K562 (cell line): Measurements from ENCODE around the gene HELZ2. TPM values are rescaled to one million over a fixed set of nuclear protein-coding genes. Genes with fewer than 3 reads are reported as not detected.
A peak's percentile ranks its signal among the peaks of the same experiment; 100 is the strongest.

Experiments
- ATAC-seq: fragments of 200-7000 bp; cut with Tn5 transposase; 3 replicates; pipeline ENCODE4 v1.9.1; 2020; ENCODE audit warnings: moderate library complexity
- BruUV-seq: library from RNA; stranded (reverse); fragments of 400-500 nt; replicated peaks from 2 replicates; lab custom pipeline; 2021; lab: Mats Ljungman, UMichigan
- CTCF ChIA-PET: fragments of 300-600 bp; formaldehyde crosslinking; extraction: SDS; loops from one replicate; lab custom pipeline; 2021; ENCODE audit warnings: low intra/inter-chr PET ratio; lab: Yijun Ruan, JAX
- POLR2A ChIA-PET: fragments of 300-600, 350-650 bp; sonication (Branson Sonifier 250); formaldehyde crosslinking; extraction: SDS; loops from one replicate; lab custom pipeline; 2021; ENCODE audit warnings: antibody characterized with exemption, inconsistent platforms; lab: Yijun Ruan, JAX
- DNase-seq, 4 experiments: peaks; one replicate each; pipeline versions ENCODE4 v3.0.0 to v3.0.0-alpha.2; 2011 to 2018; ENCODE audit warnings: low spot score in 3 of 4, mixed read lengths in 3 of 4; ENCODE audit errors: extremely low read depth in 1 of 4
- FAIRE-seq: peaks from 2 replicates; lab custom pipeline; 2011; peaks lifted over from hg19 to GRCh38; lab: Jason Lieb, UNC
- H2AFZ ChIP-seq: 2 replicates; pipeline ENCODE4 v1.6.0; 2011; ENCODE audit warnings: low read depth, low read length, control low read depth, inconsistent platforms
- H3K27ac ChIP-seq: fragments of 200-600 bp; 3 replicates; pipeline ENCODE4 v1.8.0; 2011; ENCODE audit warnings: low read depth, mild to moderate bottlenecking, control low read depth, inconsistent platforms, low read length, moderate library complexity, mixed read lengths; ENCODE audit errors: extremely low read depth
- H3K27me3 ChIP-seq, 2 experiments: fragments of 300-600 bp in 1 of 2; 2 replicates in 1 of 2; 3 replicates in 1 of 2; pipeline versions ENCODE4 v1.6.0 to v1.8.0; 2011; ENCODE audit warnings: inconsistent platforms in 2 of 2, low read length in 2 of 2, mild to moderate bottlenecking in 1 of 2, mixed read lengths in 1 of 2, moderate library complexity in 1 of 2; ENCODE audit not compliant: control insufficient read depth in 2 of 2, insufficient read depth in 2 of 2
- H3K36me3 ChIP-seq: fragments of 300-600 bp; 3 replicates; pipeline ENCODE4 v1.8.0; 2011; ENCODE audit warnings: mild to moderate bottlenecking, low read length, inconsistent platforms; ENCODE audit not compliant: control insufficient read depth, insufficient read depth
- H3K4me1 ChIP-seq, 2 experiments: fragments of 200-600 bp in 1 of 2; replicated peaks in 1 of 2; 2 replicates in 1 of 2; 3 replicates in 1 of 2; pipeline versions ENCODE4 v1.5.1 to v1.8.0; 2011; ENCODE audit warnings: inconsistent platforms in 2 of 2, low read length in 2 of 2, mild to moderate bottlenecking in 1 of 2, mixed read lengths in 1 of 2, moderate library complexity in 1 of 2; ENCODE audit not compliant: control insufficient read depth in 2 of 2, insufficient read depth in 2 of 2
- H3K4me2 ChIP-seq: 2 replicates; pipeline ENCODE4 v1.6.1; 2011; ENCODE audit warnings: low read length, control low read depth, inconsistent platforms, mixed read lengths; ENCODE audit not compliant: insufficient read depth
- H3K4me3 ChIP-seq: fragments of 200-600 bp; sonication (generic), shearing (Covaris generic); 2 replicates; pipeline ENCODE4 v1.5.1; 2016; ENCODE audit warnings: control low read depth, inconsistent platforms
- H3K79me2 ChIP-seq: fragments of 200-600 bp; 3 replicates; pipeline ENCODE4 v1.8.0; 2011; ENCODE audit warnings: low read length, inconsistent platforms; ENCODE audit not compliant: control insufficient read depth, insufficient read depth
- H3K9ac ChIP-seq, 2 experiments: 2 replicates each; pipeline versions ENCODE4 v1.6.0 to v1.6.1; 2011; ENCODE audit warnings: low read depth in 2 of 2, low read length in 2 of 2, control low read depth in 1 of 2, inconsistent platforms in 1 of 2, mild to moderate bottlenecking in 1 of 2, mixed read lengths in 1 of 2; ENCODE audit not compliant: insufficient read depth in 1 of 2
- H3K9me1 ChIP-seq: one replicate; pipeline ENCODE4 v1.6.0; 2011; ENCODE audit warnings: inconsistent platforms, mild to moderate bottlenecking, low read length, moderate library complexity; ENCODE audit not compliant: control insufficient read depth, insufficient read depth
- H3K9me3 ChIP-seq: replicated peaks from 2 replicates; pipeline ENCODE4 v1.5.1; 2011; ENCODE audit warnings: low read depth, low read length, inconsistent platforms; ENCODE audit not compliant: control insufficient read depth, insufficient read depth
- H4K20me1 ChIP-seq: replicated peaks from 2 replicates; pipeline ENCODE4 v1.6.1; 2011; ENCODE audit warnings: low read length, inconsistent platforms, mixed read lengths; ENCODE audit not compliant: control insufficient read depth, insufficient read depth
- DIDO1 ChIP-seq: fragments of 450-650 bp; IDR thresholded peaks from 2 replicates; pipeline ENCODE4 v1.6.1; 2016; ENCODE audit warnings: low read depth, missing biosample characterization, missing genetic modification characterization
- GTF3C2 ChIP-seq: IDR thresholded peaks from 3 replicates; pipeline ENCODE4 v1.6.1; 2011; ENCODE audit warnings: borderline replicate concordance, mild to moderate bottlenecking, moderate library complexity; ENCODE audit not compliant: insufficient read length; ENCODE audit errors: extremely low read depth
- RBM34 ChIP-seq: fragments of 200-400 bp; formaldehyde crosslinking; IDR thresholded peaks from 2 replicates; pipeline ENCODE4 v1.6.1; 2018; ENCODE audit warnings: low read length, borderline replicate concordance; ENCODE audit not compliant: insufficient read depth
- WHSC1 ChIP-seq: IDR thresholded peaks from one replicate; pipeline ENCODE4 v1.6.1; 2012; ENCODE audit warnings: low read length, control low read depth, inconsistent platforms
- ZBED1 ChIP-seq: IDR thresholded peaks from 2 replicates; pipeline ENCODE4 v1.6.1; 2014
- ZBTB1 ChIP-seq: sonication (generic); formaldehyde crosslinking; IDR thresholded peaks from 2 replicates; pipeline ENCODE4 v1.8.1; 2023; ENCODE audit warnings: missing genetic modification reagents, low read depth, mild to moderate bottlenecking, borderline replicate concordance
- ZNF311 ChIP-seq: fragments of 250-450 bp; sonication (Bioruptor Pico); IDR thresholded peaks from 2 replicates; pipeline ENCODE4 v1.4.0; 2020; ENCODE audit warnings: mild to moderate bottlenecking, moderate library complexity
- ZNF431 ChIP-seq: sonication (generic); formaldehyde crosslinking; IDR thresholded peaks from 2 replicates; pipeline ENCODE4 v1.8.0; 2022; ENCODE audit warnings: mild to moderate bottlenecking, missing genetic modification reagents
- WGBS: fragments of 100-300 bp; shearing (Covaris generic); methylation state at CpG from one replicate; pipeline ENCODE4 v1.1.6; 2016; ENCODE audit warnings: low coverage, mixed read lengths; ENCODE audit not compliant: insufficient coverage; ENCODE audit errors: missing lambda C conversion rate; 5-methylcytosine and 5-hydroxymethylcytosine counted together
- in situ Hi-C: fragments of 300-500 bp; cut with MboI; formaldehyde crosslinking; loops from 4 replicates; pipeline ENCODE4 v1.15.0; 2018; ENCODE audit warnings: inconsistent platforms, mixed read lengths
- intact Hi-C: fragments of 100-400 bp; cut with micrococcal nuclease; formaldehyde crosslinking; loops from 2 replicates; pipeline ENCODE4 v1.14.2; 2022
- polyA plus RNA-seq, 8 experiments: library from polyadenylated mRNA; depleted of rRNA in 4 of 8; stranded (reverse) in 5 of 8; unstranded in 3 of 8; fragments of >200 nt; fragmentation: Nextera tagmentation in 2 of 8; fragmentation: Illumina TruSeq in 1 of 8; extraction: Ambion mirVana in 2 of 8; extraction: Trizol in 1 of 8; gene quantifications; 2 replicates each; pipeline versions ENCODE4 v1.2.1 to v1.2.3, GENCODE V29; 2011 to 2014; ENCODE audit warnings: inconsistent platforms in 1 of 8, missing spikeins in 1 of 8
- total RNA-seq, 7 experiments: library from RNA; depleted of rRNA in 6 of 7; stranded (reverse); fragments of >200 nt in 6 of 7; fragmentation: Illumina TruSeq in 2 of 7; extraction: Trizol in 2 of 7; gene quantifications; 2 replicates each; pipeline versions ENCODE4 v1.2.1 to v1.2.3, GENCODE V29; 2011 to 2021; ENCODE audit warnings: low replicate concordance in 1 of 7
- TF ChIP-seq, protein P1 (sequence below): fragments of 250-450 bp; sonication (Bioruptor Pico); IDR thresholded peaks from 2 replicates; pipeline ENCODE4 v1.8.0; 2022; ENCODE audit warnings: inconsistent platforms

Gene HELZ2
- total and polyA plus RNA-seq, 9 of the 15 experiments (the other 6 are each of a cell fraction or from before 2014, with no cell fraction given) = 0.03 to 7.8 (median 2.9) TPM; not detected in 1

DNA sequence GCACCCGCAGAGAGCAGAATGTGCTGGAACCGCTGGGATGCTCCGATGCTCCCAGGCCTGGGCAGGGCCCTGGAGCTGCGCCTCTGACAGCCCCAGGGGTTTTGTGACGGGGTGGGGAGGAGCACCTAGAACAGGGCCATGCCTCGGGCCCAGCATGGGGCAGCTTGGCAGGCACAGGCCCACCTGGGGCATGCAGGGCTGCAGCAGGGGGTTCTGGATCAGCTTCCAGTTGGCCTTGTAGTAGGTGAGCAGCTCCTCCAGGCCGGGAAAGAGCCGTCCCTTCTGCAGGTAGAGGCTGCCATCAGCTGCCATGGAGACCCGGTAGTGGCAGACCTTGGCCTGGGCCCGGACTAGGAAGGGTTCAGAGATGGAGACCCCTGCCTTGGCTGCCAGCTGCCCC is 30.9 kb downstream of the HELZ2 start:
- H3K9me1 ChIP-seq = no peaks in the 10 kb centered on the region
- no peak for TF ChIP-seq DIDO1 (tag)
- no peak for TF ChIP-seq WHSC1
- TF ChIP-seq ZNF311 = no peak
- no peak for TF ChIP-seq ZBTB1
- peak; percentile 86 for TF ChIP-seq ZNF431 (CRISPR knock-in tag)
- no peak for TF ChIP-seq ZBED1
- H3K79me2 ChIP-seq = no peaks in the 10 kb centered on the region
- intact Hi-C loops = no loop called here
- H3K9me3 ChIP-seq = no peaks in the 10 kb centered on the region
- DNase-seq (no peak), ATAC-seq (no peak), FAIRE-seq (no peak)
- in situ Hi-C loops = no loop called here
- H3K36me3 ChIP-seq = no peaks in the 10 kb centered on the region
- H4K20me1 ChIP-seq = peaks cover 3% of the 10 kb centered on the region
- H3K27ac ChIP-seq = no peak overlapping the region
- CTCF ChIA-PET = interaction anchor here (0.7 kb wide), 1 partner anchor 164 kb away, joined by 9 read pairs; no protein-coding TSS in a partner anchor
- no TSS peak for BruUV-seq
- H3K4me1 ChIP-seq = peaks cover 0 to 91% of the 10 kb centered on the region in 2 experiments; a peak in 3 of 5 replicates
- H2AFZ ChIP-seq = no peak overlapping the region
- no peak overlapping the region for H3K9ac ChIP-seq
- peaks cover 0 to 45% of the 10 kb centered on the region in 2 experiments; a peak in 4 of 5 replicates for H3K27me3 ChIP-seq
- WGBS = 27% methylated on average over 8 of the region's 10 CpGs
- no peak overlapping the region for H3K4me2 ChIP-seq
- POLR2A ChIA-PET = interaction anchor here (0.8 to 1.6 kb wide), 3 partner anchors 11 to 34 kb away, joined by 3 to 4 read pairs (median 3); partner anchors contain the start of gene PPDPF
- no peak overlapping the region for H3K4me3 ChIP-seq

DNA sequence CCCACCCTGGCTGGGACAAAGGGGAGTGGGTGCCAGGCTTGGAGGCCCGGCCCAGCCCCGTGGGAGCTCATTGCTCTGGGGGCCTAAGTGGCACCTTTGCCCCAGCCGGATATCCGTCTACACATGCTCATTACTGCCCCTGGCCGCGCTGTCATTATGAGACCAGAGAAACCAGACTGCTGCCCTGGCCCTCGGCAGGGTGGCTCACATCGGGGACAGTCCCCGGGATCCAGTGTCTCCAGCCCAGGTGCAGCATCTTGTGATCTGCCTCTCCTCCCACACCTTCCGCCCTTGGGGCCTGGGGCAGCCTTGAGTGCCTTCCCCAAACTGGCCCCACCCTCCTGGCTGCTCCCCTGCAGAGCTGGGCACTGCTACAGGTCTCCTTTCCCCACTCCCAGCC is 31.3 kb downstream of the HELZ2 start:
- H3K36me3 ChIP-seq = no peaks in the 10 kb centered on the region
- peaks cover 3% of the 10 kb centered on the region for H4K20me1 ChIP-seq
- H2AFZ ChIP-seq = no peak overlapping the region
- no peak overlapping the region for H3K27ac ChIP-seq
- intact Hi-C loops (no loop called here), in situ Hi-C loops (no loop called here)
- 27% methylated on average over 5 of the region's 10 CpGs for WGBS
- no peak overlapping the region for H3K4me2 ChIP-seq
- H3K9me3 ChIP-seq = no peaks in the 10 kb centered on the region
- no peak for ATAC-seq
- no peak for DNase-seq
- H3K4me1 ChIP-seq = peaks cover 1 to 91% of the 10 kb centered on the region in 2 experiments; a peak in 4 of 5 replicates
- BruUV-seq = no TSS peak
- POLR2A ChIA-PET = interaction anchor here (0.6 to 1.6 kb wide), 3 partner anchors 11 to 22 kb away, joined by 3 to 4 read pairs (median 3); partner anchors contain the start of gene PPDPF
- H3K4me3 ChIP-seq = no peak overlapping the region
- peaks cover 0 to 44% of the 10 kb centered on the region in 2 experiments; a peak in 4 of 5 replicates for H3K27me3 ChIP-seq
- CTCF ChIA-PET = no interaction called here
- no peaks in the 10 kb centered on the region for H3K9me1 ChIP-seq
- no peak overlapping the region for H3K9ac ChIP-seq
- FAIRE-seq = no peak
- H3K79me2 ChIP-seq = no peaks in the 10 kb centered on the region
- TF ChIP-seq, protein P1, sequence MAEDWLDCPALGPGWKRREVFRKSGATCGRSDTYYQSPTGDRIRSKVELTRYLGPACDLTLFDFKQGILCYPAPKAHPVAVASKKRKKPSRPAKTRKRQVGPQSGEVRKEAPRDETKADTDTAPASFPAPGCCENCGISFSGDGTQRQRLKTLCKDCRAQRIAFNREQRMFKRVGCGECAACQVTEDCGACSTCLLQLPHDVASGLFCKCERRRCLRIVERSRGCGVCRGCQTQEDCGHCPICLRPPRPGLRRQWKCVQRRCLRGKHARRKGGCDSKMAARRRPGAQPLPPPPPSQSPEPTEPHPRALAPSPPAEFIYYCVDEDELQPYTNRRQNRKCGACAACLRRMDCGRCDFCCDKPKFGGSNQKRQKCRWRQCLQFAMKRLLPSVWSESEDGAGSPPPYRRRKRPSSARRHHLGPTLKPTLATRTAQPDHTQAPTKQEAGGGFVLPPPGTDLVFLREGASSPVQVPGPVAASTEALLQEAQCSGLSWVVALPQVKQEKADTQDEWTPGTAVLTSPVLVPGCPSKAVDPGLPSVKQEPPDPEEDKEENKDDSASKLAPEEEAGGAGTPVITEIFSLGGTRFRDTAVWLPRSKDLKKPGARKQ (CRISPR knock-in tag) = no peak
- TF ChIP-seq RBM34 (no peak), GTF3C2 (no peak)
